Trophoblast cell (in vitro differentiated cells and primary cell): Measurements from ENCODE around the gene FHOD3.

ENCODE experiments used
- DNase-seq, 2 donors: peaks; one replicate each; pipeline ENCODE4 v3.0.0-alpha.2; 2016
- H2AFZ ChIP-seq: 2 replicates; pipeline ENCODE4 v1.6.1; 2013; ENCODE audit warnings: low read length, moderate library complexity, mild to moderate bottlenecking; ENCODE audit not compliant: insufficient read depth, poor library complexity
- H2AK5ac ChIP-seq: 2 replicates; pipeline ENCODE4 v1.6.1; 2013; ENCODE audit warnings: mild to moderate bottlenecking, low read length
- H2BK120ac ChIP-seq: 2 replicates; pipeline ENCODE4 v1.6.1; 2013; ENCODE audit warnings: low read length, mild to moderate bottlenecking, moderate library complexity; ENCODE audit not compliant: insufficient read depth, poor library complexity
- H2BK12ac ChIP-seq: 2 replicates; pipeline ENCODE4 v1.6.1; 2013; ENCODE audit warnings: mild to moderate bottlenecking, low read length, moderate library complexity
- H2BK5ac ChIP-seq: 2 replicates; pipeline ENCODE4 v1.6.1; 2013; ENCODE audit warnings: low read length, low read depth, moderate library complexity, mild to moderate bottlenecking; ENCODE audit not compliant: poor library complexity
- H3K14ac ChIP-seq: 2 replicates; pipeline ENCODE4 v1.6.1; 2013; ENCODE audit warnings: mild to moderate bottlenecking, low read length
- H3K18ac ChIP-seq: 2 replicates; pipeline ENCODE4 v1.6.1; 2013; ENCODE audit warnings: mild to moderate bottlenecking, low read length
- H3K23ac ChIP-seq: 2 replicates; pipeline ENCODE4 v1.6.1; 2013; ENCODE audit warnings: low read length
- H3K27ac ChIP-seq: 2 replicates; pipeline ENCODE4 v1.5.1; 2013; ENCODE audit warnings: low read depth, mild to moderate bottlenecking, inconsistent platforms, low read length, moderate library complexity
- H3K27me3 ChIP-seq: 2 replicates; pipeline ENCODE4 v1.6.1; 2013; ENCODE audit warnings: inconsistent platforms, mild to moderate bottlenecking, low read length, moderate library complexity; ENCODE audit not compliant: insufficient read depth
- H3K36me3 ChIP-seq, 2 experiments: 1 replicate in 1 of 2; 2 replicates in 1 of 2; pipeline ENCODE4 v1.6.1; 2013; ENCODE audit warnings: low read length in 2 of 2, mild to moderate bottlenecking in 2 of 2, moderate library complexity in 1 of 2; ENCODE audit not compliant: insufficient read depth in 2 of 2, control insufficient read depth in 1 of 2
- H3K4ac ChIP-seq: 2 replicates; pipeline ENCODE4 v1.6.1; 2013; ENCODE audit warnings: low read depth, mild to moderate bottlenecking, low read length, moderate library complexity
- H3K4me1 ChIP-seq, 2 experiments: 1 replicate in 1 of 2; 2 replicates in 1 of 2; pipeline ENCODE4 v1.6.1; 2013; ENCODE audit warnings: low read length in 2 of 2, mild to moderate bottlenecking in 2 of 2, moderate library complexity in 1 of 2; ENCODE audit not compliant: insufficient read depth in 2 of 2, control insufficient read depth in 1 of 2
- H3K4me2 ChIP-seq: 2 replicates; pipeline ENCODE4 v1.6.1; 2013; ENCODE audit warnings: inconsistent platforms, mild to moderate bottlenecking, low read length, moderate library complexity
- H3K4me3 ChIP-seq: 2 replicates; pipeline ENCODE4 v1.5.1; 2013; ENCODE audit warnings: mild to moderate bottlenecking, low read depth, low read length, inconsistent platforms
- H3K79me1 ChIP-seq: one replicate; pipeline ENCODE4 v1.6.1; 2013; ENCODE audit warnings: low read length
- H3K79me2 ChIP-seq: 2 replicates; pipeline ENCODE4 v1.6.1; 2013; ENCODE audit warnings: low read length, mild to moderate bottlenecking; ENCODE audit not compliant: control insufficient read depth, insufficient read depth, poor library complexity
- H3K9ac ChIP-seq: 2 replicates; pipeline ENCODE4 v1.6.1; 2013; ENCODE audit warnings: mild to moderate bottlenecking, low read length
- H3K9me3 ChIP-seq: 2 replicates; pipeline ENCODE4 v1.6.1; 2013; ENCODE audit warnings: low read depth, mild to moderate bottlenecking, control low read depth, inconsistent platforms, low read length; ENCODE audit not compliant: insufficient read depth
- H4K12ac ChIP-seq: 2 replicates; pipeline ENCODE4 v1.6.1; 2013; ENCODE audit warnings: low read depth, mild to moderate bottlenecking, low read length, moderate library complexity
- H4K8ac ChIP-seq: 2 replicates; pipeline ENCODE4 v1.6.1; 2013; ENCODE audit warnings: low read depth, mild to moderate bottlenecking, low read length, moderate library complexity
- H4K91ac ChIP-seq: one replicate; pipeline ENCODE4 v1.6.1; 2013; ENCODE audit warnings: low read depth, mild to moderate bottlenecking, low read length, moderate library complexity
- WGBS: extraction: QIAGEN DNeasy Blood & Tissue Kit; methylation state at CpG from one replicate; pipeline ENCODE4 v1.1.7; 2013; ENCODE audit warnings: missing lambda C conversion rate; ENCODE audit not compliant: insufficient read length, insufficient coverage; ENCODE audit errors: extremely low coverage; 5-methylcytosine and 5-hydroxymethylcytosine counted together

Gene FHOD3

DNA sequence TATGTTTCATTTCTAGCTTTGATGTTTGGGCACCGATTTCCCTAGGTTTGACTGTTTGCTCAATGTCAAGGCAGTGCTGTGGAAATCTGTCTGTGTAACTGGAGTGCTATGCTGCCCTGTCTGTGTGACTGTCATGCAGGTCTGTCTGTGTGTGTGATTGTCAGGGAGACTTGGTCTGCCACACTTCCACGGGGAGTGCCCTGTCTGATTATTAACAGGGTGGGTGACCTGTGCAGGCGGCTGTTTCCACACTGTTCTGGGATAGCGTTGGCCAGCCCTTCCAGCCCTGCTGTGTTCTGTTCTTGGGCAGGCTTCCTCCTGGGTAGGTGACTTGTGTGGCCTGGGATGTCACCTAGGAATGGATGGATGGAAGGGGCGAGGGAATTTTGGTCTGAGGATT lies 85.3 kb downstream of the FHOD3 start:
- peak overlapping the region; percentile 83 for H4K91ac ChIP-seq
- H3K27me3 ChIP-seq = no peaks in the 10 kb centered on the region
- H3K79me1 ChIP-seq = peaks cover 39% of the 10 kb centered on the region
- peak overlapping the region; percentile 7 for H3K4ac ChIP-seq
- H3K4me3 ChIP-seq = no peak overlapping the region
- no peak overlapping the region for H3K23ac ChIP-seq
- H4K8ac ChIP-seq = peak overlapping the region; percentile 51
- peak overlapping the region; percentile 4 for H3K14ac ChIP-seq
- peak overlapping the region; percentile 35 for H2BK120ac ChIP-seq
- peaks cover 34 to 41% of the 10 kb centered on the region in 2 experiments for H3K4me1 ChIP-seq
- peak overlapping the region; percentile 10 for H3K18ac ChIP-seq
- no CpG with 5 or more reads among the region's 5 CpGs for WGBS
- H3K36me3 ChIP-seq = peaks cover 0 to 2% of the 10 kb centered on the region in 2 experiments
- H3K27ac ChIP-seq = peak overlapping the region; percentile 97
- peaks cover 9% of the 10 kb centered on the region for H3K79me2 ChIP-seq
- peak overlapping the region; percentile 25 for H3K4me2 ChIP-seq
- peak overlapping the region; percentile 91 for H2BK5ac ChIP-seq
- no peaks in the 10 kb centered on the region for H3K9me3 ChIP-seq
- H2AFZ ChIP-seq = no peak overlapping the region
- H3K9ac ChIP-seq = no peak overlapping the region
- no peak for DNase-seq
- peak overlapping the region; percentile 23 for H2BK12ac ChIP-seq
- H4K12ac ChIP-seq = no peak overlapping the region
- H2AK5ac ChIP-seq = peak overlapping the region; percentile 1

DNA sequence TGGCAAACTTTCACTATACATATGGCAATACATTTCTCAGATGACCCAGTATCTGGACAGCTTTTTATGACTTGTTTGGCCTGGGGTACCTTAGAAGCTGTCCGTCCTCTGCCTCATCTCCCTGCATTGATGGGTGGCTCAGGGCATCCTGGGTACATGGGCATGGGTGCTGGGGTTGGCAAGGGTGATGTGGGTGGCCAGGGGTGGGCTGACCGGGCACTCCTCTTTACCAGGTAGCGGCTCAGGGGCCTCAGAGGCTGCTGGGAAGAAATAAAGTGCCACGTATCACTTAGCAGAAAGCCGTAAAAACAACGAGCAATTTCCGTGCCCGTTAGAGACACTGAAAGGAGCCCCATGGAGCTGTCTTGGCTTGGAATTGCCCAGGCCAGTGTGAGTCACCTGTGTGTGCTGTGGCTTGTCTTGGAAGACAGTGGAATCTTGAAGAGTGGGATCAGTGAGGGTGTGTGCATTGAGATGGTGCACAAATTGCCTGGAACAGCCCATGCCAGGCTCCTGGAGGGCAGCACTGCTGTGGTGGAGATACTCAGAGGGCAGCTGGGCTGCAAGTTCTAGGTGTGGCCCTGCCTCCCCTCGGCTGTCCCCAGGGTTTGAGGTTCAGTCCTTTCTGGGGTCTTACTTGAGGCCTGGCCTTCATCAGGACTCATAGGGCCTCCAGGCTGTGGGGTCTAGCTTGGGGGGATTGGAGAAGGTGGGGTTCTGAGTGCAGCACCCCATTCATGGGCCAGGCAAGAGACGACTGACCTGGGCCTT lies 88.8 kb downstream of the FHOD3 start:
- Histone ChIP-seq H3K4ac (peak overlapping the region; percentile 52), H2BK5ac (peak overlapping the region; percentile 19), H2BK120ac (peak overlapping the region; percentile 47), H3K36me3 (no peaks in the 10 kb centered on the region), H3K9me3 (no peaks in the 10 kb centered on the region), H3K9ac (no peak overlapping the region), H4K91ac (peak overlapping the region; percentile 45), H3K4me1 (peaks cover 36 to 37% of the 10 kb centered on the region in 2 experiments), H3K18ac (peak overlapping the region; percentile 81), H4K8ac (peak overlapping the region; percentile 43), H2AFZ (no peak overlapping the region), H3K79me1 (peaks cover 29% of the 10 kb centered on the region), H3K4me3 (no peak overlapping the region), H3K14ac (peak overlapping the region; percentile 29), H3K27ac (peak overlapping the region; percentile 14), H3K4me2 (no peak overlapping the region), H3K79me2 (peaks cover 6% of the 10 kb centered on the region), H2AK5ac (peak overlapping the region; percentile 74), H2BK12ac (peak overlapping the region; percentile 56), H4K12ac (peak overlapping the region; percentile 11), H3K27me3 (no peaks in the 10 kb centered on the region), H3K23ac (no peak overlapping the region)
- no peak for DNase-seq
- no CpG with 5 or more reads among the region's 10 CpGs for WGBS

DNA sequence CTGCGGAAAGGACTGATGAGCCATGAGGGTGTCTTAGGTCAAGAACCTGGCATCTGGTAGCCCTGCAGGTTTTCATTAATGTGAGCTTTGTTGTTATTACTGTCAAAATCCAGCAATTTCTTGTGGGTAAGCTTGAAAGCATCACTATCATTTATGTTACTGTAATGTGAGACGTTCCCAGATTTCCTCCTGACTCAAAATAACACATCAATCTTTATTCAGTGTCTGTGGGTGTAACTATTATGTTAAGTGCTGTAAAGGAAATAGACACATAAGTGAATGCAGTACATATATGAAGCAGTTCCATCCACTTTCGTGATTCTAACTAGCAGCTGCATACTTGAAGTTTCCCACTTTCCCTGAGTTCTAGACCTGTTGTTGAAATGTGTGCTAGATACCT lies 89.8 kb downstream of the FHOD3 start:
- H2BK12ac ChIP-seq = peak overlapping the region; percentile 90
- H3K27ac ChIP-seq = no peak overlapping the region
- no peaks in the 10 kb centered on the region for H3K27me3 ChIP-seq
- H2BK5ac ChIP-seq = no peak overlapping the region
- H4K8ac ChIP-seq = peak overlapping the region; percentile 63
- H3K23ac ChIP-seq = no peak overlapping the region
- peak overlapping the region; percentile 81 for H2AK5ac ChIP-seq
- H3K4ac ChIP-seq = peak overlapping the region; percentile 57
- peak overlapping the region; percentile 86 for H3K14ac ChIP-seq
- no CpG with 5 or more reads among the region's 3 CpGs for WGBS
- peaks cover 0 to 2% of the 10 kb centered on the region in 2 experiments for H3K36me3 ChIP-seq
- peaks cover 23% of the 10 kb centered on the region for H3K79me1 ChIP-seq
- DNase-seq = no peak
- peak overlapping the region; percentile 78 for H3K18ac ChIP-seq
- no peak overlapping the region for H4K12ac ChIP-seq
- H3K9me3 ChIP-seq = no peaks in the 10 kb centered on the region
- no peak overlapping the region for H3K9ac ChIP-seq
- H3K4me2 ChIP-seq = no peak overlapping the region
- H4K91ac ChIP-seq = peak overlapping the region; percentile 79
- H3K79me2 ChIP-seq = peaks cover 3% of the 10 kb centered on the region
- peak overlapping the region; percentile 43 for H2AFZ ChIP-seq
- peaks cover 36 to 38% of the 10 kb centered on the region in 2 experiments for H3K4me1 ChIP-seq
- H3K4me3 ChIP-seq = no peak overlapping the region
- H2BK120ac ChIP-seq = peak overlapping the region; percentile 78

- no peak overlapping the region for H3K4me3 ChIP-seq
- no peak overlapping the region for H2AFZ ChIP-seq
- H2BK120ac ChIP-seq = no peak overlapping the region
- no peak overlapping the region for H2BK12ac ChIP-seq
- H2BK5ac ChIP-seq = no peak overlapping the region
- no peak overlapping the region for H3K4me2 ChIP-seq
- H3K27me3 ChIP-seq = no peaks in the 10 kb centered on the region
- H3K18ac ChIP-seq = no peak overlapping the region
- no peak overlapping the region for H3K14ac ChIP-seq
- H4K8ac ChIP-seq = no peak overlapping the region
- no peak overlapping the region for H4K91ac ChIP-seq
- H3K79me1 ChIP-seq = peaks cover 17% of the 10 kb centered on the region
- no peak overlapping the region for H3K4ac ChIP-seq
- no peak overlapping the region for H3K23ac ChIP-seq
- H3K27ac ChIP-seq = no peak overlapping the region
- no CpG with 5 or more reads among the region's 4 CpGs for whole genome bisulfite sequencing
- peaks cover 34 to 38% of the 10 kb centered on the region in 2 experiments for H3K4me1 ChIP-seq
- H4K12ac ChIP-seq = no peak overlapping the region
- DNase-seq = no peak
- no peak overlapping the region for H3K9ac ChIP-seq
- peaks cover 0 to 2% of the 10 kb centered on the region in 2 experiments for H3K36me3 ChIP-seq
- H3K79me2 ChIP-seq = peaks cover 3% of the 10 kb centered on the region
- no peaks in the 10 kb centered on the region for H3K9me3 ChIP-seq
- no peak overlapping the region for H2AK5ac ChIP-seq
Measured at GRCh38 chr18:36388310-36388709, 90.8 kb downstream of the FHOD3 start.
